ENCODE measurements around the gene FAM124A.

Gene FAM124A

GRCh38 chr13:51325837-51326236 is 103.6 kb downstream of the FAM124A start:
- TF ChIP-seq, protein P1, sequence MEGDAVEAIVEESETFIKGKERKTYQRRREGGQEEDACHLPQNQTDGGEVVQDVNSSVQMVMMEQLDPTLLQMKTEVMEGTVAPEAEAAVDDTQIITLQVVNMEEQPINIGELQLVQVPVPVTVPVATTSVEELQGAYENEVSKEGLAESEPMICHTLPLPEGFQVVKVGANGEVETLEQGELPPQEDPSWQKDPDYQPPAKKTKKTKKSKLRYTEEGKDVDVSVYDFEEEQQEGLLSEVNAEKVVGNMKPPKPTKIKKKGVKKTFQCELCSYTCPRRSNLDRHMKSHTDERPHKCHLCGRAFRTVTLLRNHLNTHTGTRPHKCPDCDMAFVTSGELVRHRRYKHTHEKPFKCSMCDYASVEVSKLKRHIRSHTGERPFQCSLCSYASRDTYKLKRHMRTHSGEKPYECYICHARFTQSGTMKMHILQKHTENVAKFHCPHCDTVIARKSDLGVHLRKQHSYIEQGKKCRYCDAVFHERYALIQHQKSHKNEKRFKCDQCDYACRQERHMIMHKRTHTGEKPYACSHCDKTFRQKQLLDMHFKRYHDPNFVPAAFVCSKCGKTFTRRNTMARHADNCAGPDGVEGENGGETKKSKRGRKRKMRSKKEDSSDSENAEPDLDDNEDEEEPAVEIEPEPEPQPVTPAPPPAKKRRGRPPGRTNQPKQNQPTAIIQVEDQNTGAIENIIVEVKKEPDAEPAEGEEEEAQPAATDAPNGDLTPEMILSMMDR (conservative IDR thresholded peaks at IDR 0.05; ENCODE audit: low read depth, low read length): no peak
- DNase-seq (ENCODE audit: low read depth): no peak
- H3K4me3 ChIP-seq (ENCODE audit: low read length): no peak overlapping the region

DNA sequence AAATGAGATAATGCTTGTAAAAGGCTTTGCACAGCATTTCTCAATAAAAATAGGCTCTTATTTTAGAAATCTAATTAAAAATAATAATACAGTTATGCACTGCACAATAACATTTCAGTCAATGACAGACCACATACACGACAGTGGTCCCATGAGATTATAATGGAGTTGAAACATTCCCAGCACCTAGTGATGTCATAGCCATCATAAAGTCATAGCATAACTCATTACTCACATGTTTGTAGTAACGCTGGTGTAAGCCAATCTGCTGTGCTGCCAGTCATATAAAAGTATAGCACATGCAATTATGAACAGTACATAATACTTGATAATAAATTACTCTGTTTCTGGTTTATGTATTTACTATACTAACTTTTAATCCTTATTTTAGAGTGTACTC is 104.6 kb downstream of the FAM124A start:
- TF ChIP-seq, protein P1 (conservative IDR thresholded peaks at IDR 0.05; ENCODE audit: low read depth, low read length): no peak
- no peak for DNase-seq (ENCODE audit: low read depth)
- no peak overlapping the region for H3K4me3 ChIP-seq (ENCODE audit: low read length)

GRCh38 chr13:51327961-51328360 is 105.8 kb downstream of the FAM124A start:
- no peak overlapping the region for H3K4me3 ChIP-seq (ENCODE audit: low read length)
- TF ChIP-seq, protein P1 (conservative IDR thresholded peaks at IDR 0.05; ENCODE audit: low read depth, low read length): no peak
- no peak for DNase-seq (ENCODE audit: low read depth)

DNA sequence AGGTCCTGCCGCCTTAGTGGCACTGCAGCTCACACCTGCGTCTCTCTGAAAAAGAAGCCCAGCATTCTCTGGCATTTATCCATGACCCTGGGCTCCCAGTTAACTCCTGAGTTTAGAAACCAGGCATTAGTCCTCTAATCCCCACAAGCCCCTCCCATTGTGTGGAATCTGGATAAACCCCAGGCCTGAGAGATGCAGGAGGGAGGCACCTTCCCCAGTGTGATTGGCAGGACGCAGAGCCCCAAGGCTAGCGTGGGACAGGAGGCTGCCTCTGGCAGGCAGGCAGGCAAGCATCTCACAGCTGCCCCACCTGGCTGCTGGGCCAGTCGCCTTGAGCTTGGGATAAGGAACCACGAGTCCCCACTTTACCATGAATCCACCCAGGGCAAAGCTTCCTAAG is 106.3 kb downstream of the FAM124A start:
- DNase-seq (ENCODE audit: low read depth): peak; percentile 96
- TF ChIP-seq, protein P1 (conservative IDR thresholded peaks at IDR 0.05; ENCODE audit: low read depth, low read length): peak; percentile 10
- H3K4me3 ChIP-seq (ENCODE audit: low read length): no peak overlapping the region

DNA sequence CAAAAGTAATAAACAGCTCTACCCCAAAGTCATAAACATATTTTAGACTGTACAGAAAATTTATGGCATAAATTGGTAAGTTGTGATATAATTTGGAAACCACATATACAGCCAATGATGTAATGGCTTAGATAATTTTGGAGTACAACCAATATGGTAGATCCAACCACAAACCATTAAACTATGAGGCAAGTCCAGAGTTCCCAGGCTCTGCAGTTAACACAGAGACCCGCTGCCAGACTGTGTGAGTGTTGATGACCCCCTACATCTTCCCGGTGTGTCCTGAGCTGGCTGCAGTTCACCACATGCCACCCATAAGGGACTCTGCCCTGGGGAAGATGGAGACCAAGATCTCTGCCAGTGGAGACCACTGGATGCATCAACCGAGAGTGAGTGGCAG is 107.4 kb downstream of the FAM124A start:
- H3K4me3 ChIP-seq (ENCODE audit: low read length): no peak overlapping the region
- TF ChIP-seq, protein P1 (conservative IDR thresholded peaks at IDR 0.05; ENCODE audit: low read depth, low read length): no peak
- no peak for DNase-seq (ENCODE audit: low read depth)

GRCh38 chr13:51330791-51331190 is 108.6 kb downstream of the FAM124A start:
- TF ChIP-seq, protein P1 (conservative IDR thresholded peaks at IDR 0.05; ENCODE audit: low read depth, low read length): no peak
- H3K4me3 ChIP-seq (ENCODE audit: low read length): no peak overlapping the region
- DNase-seq (ENCODE audit: low read depth): peak; percentile 79

DNA sequence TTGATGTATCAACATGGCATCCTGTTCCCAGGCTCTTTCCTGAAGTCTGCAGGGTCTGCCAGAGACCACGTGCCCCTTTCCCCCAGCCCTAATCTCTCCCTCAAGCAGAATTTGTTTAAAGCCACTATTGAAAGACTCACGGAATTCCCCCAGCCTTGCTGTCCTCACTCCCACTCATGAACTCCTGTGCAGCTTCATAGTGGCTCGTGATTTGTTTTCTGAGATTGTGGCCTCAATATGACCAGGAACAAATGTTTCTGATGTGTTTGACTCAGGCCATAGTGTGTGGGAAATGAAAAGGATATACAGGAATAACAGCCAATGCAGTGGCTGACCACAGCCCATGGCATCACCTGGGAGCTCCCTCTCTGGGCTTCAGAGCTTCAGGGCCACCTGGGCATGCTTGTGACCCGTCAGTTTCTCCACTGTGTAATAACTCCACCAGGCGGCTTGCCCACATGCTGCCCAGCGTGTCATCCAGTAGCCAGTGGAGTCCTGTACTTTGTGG is 109.2 kb downstream of the FAM124A start:
- DNase-seq (ENCODE audit: low read depth): no peak
- no peak overlapping the region for H3K4me3 ChIP-seq (ENCODE audit: low read length)
- TF ChIP-seq, protein P1 (conservative IDR thresholded peaks at IDR 0.05; ENCODE audit: low read depth, low read length): no peak
